Endodermal cell (in vitro differentiated cells): ENCODE results near the gene CCZ1B. TPM values are rescaled to one million over a fixed set of nuclear protein-coding genes. Genes with fewer than 3 reads are reported as not detected.
"Not testable (repeated sequence)": the region's sequence is repeated elsewhere in the genome, so short reads cannot be mapped to it uniquely, and the experiment has no call there.

Experiments used
- DNase-seq: peaks from one replicate; pipeline ENCODE4 v3.0.0-alpha.2; 2017
- H3K27ac ChIP-seq: 2 replicates; pipeline ENCODE4 v1.5.1; 2013; ENCODE audit warnings: mild to moderate bottlenecking, low read depth, low read length, moderate library complexity
- H3K27me3 ChIP-seq: 2 replicates; pipeline ENCODE4 v1.6.1; 2013; ENCODE audit warnings: mild to moderate bottlenecking, low read length, moderate library complexity; ENCODE audit not compliant: insufficient read depth, control insufficient read depth, poor library complexity, severe bottlenecking
- H3K36me3 ChIP-seq: 2 replicates; pipeline ENCODE4 v1.7.0; 2013; ENCODE audit warnings: mild to moderate bottlenecking, low read length, moderate library complexity; ENCODE audit not compliant: control insufficient read depth, insufficient read depth
- H3K4me1 ChIP-seq: one replicate; pipeline ENCODE4 v1.7.0; 2013; ENCODE audit warnings: low read length; ENCODE audit not compliant: control insufficient read depth, insufficient read depth
- H3K4me3 ChIP-seq: 2 replicates; pipeline ENCODE4 v1.5.1; 2013; ENCODE audit warnings: mild to moderate bottlenecking, low read length, moderate library complexity
- H3K9ac ChIP-seq: 2 replicates; pipeline ENCODE4 v1.6.1; 2013; ENCODE audit warnings: mild to moderate bottlenecking, low read length, moderate library complexity; ENCODE audit not compliant: poor library complexity, severe bottlenecking; ENCODE audit errors: extremely low read depth
- H3K9me3 ChIP-seq: 2 replicates; pipeline ENCODE4 v1.6.1; 2013; ENCODE audit warnings: mild to moderate bottlenecking, low read length, moderate library complexity; ENCODE audit not compliant: control insufficient read depth
- H3K27ac Mint-ChIP-seq: 2 replicates; pipeline ENCODE4 v1.8.0; 2020; ENCODE audit warnings: mixed read lengths
- H3K27me3 Mint-ChIP-seq: 2 replicates; pipeline ENCODE4 v1.8.0; 2021; ENCODE audit warnings: mild to moderate bottlenecking, mixed read lengths; ENCODE audit not compliant: insufficient read depth
- H3K36me3 Mint-ChIP-seq: 2 replicates; pipeline ENCODE4 v1.8.0; 2020; ENCODE audit warnings: low read depth, mixed read lengths
- H3K4me1 Mint-ChIP-seq: 2 replicates; pipeline ENCODE4 v1.8.0; 2020; ENCODE audit warnings: mixed read lengths
- H3K4me3 Mint-ChIP-seq: 2 replicates; pipeline ENCODE4 v1.8.0; 2020; ENCODE audit warnings: mild to moderate bottlenecking, moderate library complexity, mixed read lengths
- H3K9me3 Mint-ChIP-seq: 2 replicates; pipeline ENCODE4 v1.8.0; 2020; ENCODE audit warnings: mild to moderate bottlenecking, mixed read lengths
- WGBS, 2 experiments: methylation state at CpG; one replicate each; pipeline versions ENCODE4 v1.1.5 to v1.1.7; 2013; ENCODE audit warnings: missing lambda C conversion rate in 2 of 2, mixed read lengths in 1 of 2; ENCODE audit not compliant: insufficient coverage in 1 of 2, insufficient read length in 1 of 2; 5-methylcytosine and 5-hydroxymethylcytosine counted together
- total RNA-seq, 2 donors: library from RNA; stranded (reverse); fragmentation: NEBNext Ultra II Directional in 1 of 2; extraction: Animal tissue kit (Norgen Biotek cat#: 25700) in 1 of 2; gene quantifications; 2 replicates in 1 of 2; 3 replicates in 1 of 2; pipeline ENCODE4 v1.2.1, GENCODE V29; 2021

Gene CCZ1B
- total RNA-seq, 2 donors from 2014 or later: 84.7 to 93.7 TPM

GRCh38 chr7:6849127-6849526 is 23.1 kb upstream of the CCZ1B start:
- WGBS, 2 experiments: 99 to 100% methylated on average over 2 to 5 of the region's 6 CpGs
- not testable (repeated sequence) for H3K9me3 Mint-ChIP-seq

GRCh38 chr7:6847751-6848150 is 21.7 kb upstream of the CCZ1B start:
- DNase-seq, H3K4me1 ChIP-seq, H3K36me3 ChIP-seq, H3K9me3 ChIP-seq, H3K9ac ChIP-seq, H3K27me3 Mint-ChIP-seq, H3K27ac Mint-ChIP-seq, H3K27me3 ChIP-seq, H3K4me3 Mint-ChIP-seq, H3K4me3 ChIP-seq, H3K27ac ChIP-seq, H3K9me3 Mint-ChIP-seq, H3K36me3 Mint-ChIP-seq: not testable (repeated sequence)
- H3K4me1 Mint-ChIP-seq: peaks cover 13% of the 10 kb centered on the region
- WGBS, 2 experiments: 93% methylated on average over 15 of the region's 18 CpGs; no CpG with 5 or more reads in 1 of the 2 experiments

More at GRCh38 chr7:6849127-6849526, 23.1 kb upstream of the CCZ1B start:
- H3K36me3 Mint-ChIP-seq, H3K4me3 ChIP-seq, H3K9ac ChIP-seq, H3K27ac ChIP-seq, H3K27ac Mint-ChIP-seq, H3K4me3 Mint-ChIP-seq, DNase-seq, H3K27me3 Mint-ChIP-seq, H3K4me1 ChIP-seq, H3K9me3 ChIP-seq, H3K36me3 ChIP-seq, H3K4me1 Mint-ChIP-seq, H3K27me3 ChIP-seq: not testable (repeated sequence)

GRCh38 chr7:6845971-6846449 is 19.9 kb upstream of the CCZ1B start:
- not testable (repeated sequence) for H3K4me3 ChIP-seq, H3K4me3 Mint-ChIP-seq, H3K9ac ChIP-seq, DNase-seq, H3K9me3 Mint-ChIP-seq, H3K27me3 ChIP-seq, H3K4me1 ChIP-seq, H3K9me3 ChIP-seq, H3K27ac Mint-ChIP-seq, H3K27ac ChIP-seq, H3K36me3 ChIP-seq, H3K36me3 Mint-ChIP-seq, H3K27me3 Mint-ChIP-seq
- peaks cover 14% of the 10 kb centered on the region for H3K4me1 Mint-ChIP-seq
- 91% methylated on average over 9 to 16 of the region's 16 CpGs for WGBS, 2 experiments

- not testable (repeated sequence) for H3K9me3 ChIP-seq, H3K4me3 ChIP-seq, H3K27ac Mint-ChIP-seq, H3K4me3 Mint-ChIP-seq, DNase-seq, H3K4me1 ChIP-seq, H3K9me3 Mint-ChIP-seq, H3K36me3 ChIP-seq, H3K27me3 ChIP-seq, H3K9ac ChIP-seq, H3K27me3 Mint-ChIP-seq, H3K36me3 Mint-ChIP-seq, H3K27ac ChIP-seq
- peaks cover 14% of the 10 kb centered on the region for H3K4me1 Mint-ChIP-seq
- WGBS, 2 experiments: 87 to 92% methylated on average over 5 to 6 of the region's 6 CpGs
Measured at GRCh38 chr7:6843654-6844053, 17.6 kb upstream of the CCZ1B start.

- H3K27me3 ChIP-seq, H3K4me1 ChIP-seq, H3K9me3 Mint-ChIP-seq, H3K4me3 Mint-ChIP-seq, H3K36me3 ChIP-seq, H3K9me3 ChIP-seq, H3K27ac ChIP-seq, DNase-seq, H3K27me3 Mint-ChIP-seq, H3K4me3 ChIP-seq, H3K9ac ChIP-seq, H3K27ac Mint-ChIP-seq, H3K36me3 Mint-ChIP-seq: not testable (repeated sequence)
- H3K4me1 Mint-ChIP-seq: peaks cover 14% of the 10 kb centered on the region
- WGBS, 2 experiments: 44 to 46% methylated on average over 2 to 4 of the region's 5 CpGs
Measured at GRCh38 chr7:6843092-6843491, 17.0 kb upstream of the CCZ1B start.

GRCh38 chr7:6842278-6842921 is 16.3 kb upstream of the CCZ1B start:
- DNase-seq: not testable (repeated sequence)

GRCh38 chr7:6837081-6837480 is 11.0 kb upstream of the CCZ1B start:
- H3K27ac Mint-ChIP-seq, DNase-seq, H3K9me3 Mint-ChIP-seq, H3K36me3 ChIP-seq, H3K27me3 ChIP-seq, H3K9me3 ChIP-seq, H3K4me1 ChIP-seq, H3K4me3 ChIP-seq, H3K4me3 Mint-ChIP-seq, H3K27ac ChIP-seq, H3K4me1 Mint-ChIP-seq, H3K9ac ChIP-seq, H3K36me3 Mint-ChIP-seq: not testable (repeated sequence)
- H3K27me3 Mint-ChIP-seq: peaks cover 13% of the 10 kb centered on the region
- 91 to 96% methylated on average over 9 to 10 of the region's 10 CpGs for WGBS, 2 experiments

More at GRCh38 chr7:6842278-6842921, 16.3 kb upstream of the CCZ1B start:
- not testable (repeated sequence) for H3K27ac Mint-ChIP-seq, H3K4me3 ChIP-seq, H3K9me3 Mint-ChIP-seq, H3K27ac ChIP-seq, H3K27me3 Mint-ChIP-seq, H3K9me3 ChIP-seq, H3K4me1 ChIP-seq, H3K36me3 Mint-ChIP-seq, H3K36me3 ChIP-seq, H3K9ac ChIP-seq, H3K4me3 Mint-ChIP-seq, H3K27me3 ChIP-seq
- WGBS, 2 experiments: 89 to 93% methylated on average over 16 to 20 of the region's 20 CpGs
- H3K4me1 Mint-ChIP-seq: peaks cover 14% of the 10 kb centered on the region
